A549 (cell line): ENCODE measurements around the gene SGCA.

ENCODE experiments used
- EP300 ChIP-seq, 2 experiments: fragments of >200 bp; sonication (Bioruptor Twin); formaldehyde crosslinking; IDR thresholded peaks; 2 replicates in 1 of 2; 3 replicates in 1 of 2; pipeline ENCODE4 v1.6.1; 2016 to 2017
- JUN ChIP-seq, 2 experiments: fragments of >200 bp; sonication (Bioruptor Twin); formaldehyde crosslinking; IDR thresholded peaks; 2 replicates in 1 of 2; 3 replicates in 1 of 2; pipeline ENCODE4 v1.6.1; 2016 to 2017
- KDM1A ChIP-seq: fragments of 200-600 bp; sonication (generic); IDR thresholded peaks from 2 replicates; pipeline ENCODE4 v1.6.1; 2016; ENCODE audit warnings: low read depth, mild to moderate bottlenecking
- MYC ChIP-seq: IDR thresholded peaks from 2 replicates; pipeline ENCODE4 v1.6.1; 2012; ENCODE audit warnings: mild to moderate bottlenecking, inconsistent platforms, low read length, improper control_type of control experiment, borderline replicate concordance
- POLR2A ChIP-seq: IDR thresholded peaks from 2 replicates; pipeline ENCODE4 v1.6.1; 2012; ENCODE audit warnings: mild to moderate bottlenecking, low read length
- TF ChIP-seq, protein P1 (sequence below): fragments of >200 bp; sonication (Bioruptor Twin); formaldehyde crosslinking; IDR thresholded peaks from 3 replicates; pipeline ENCODE4 v1.6.1; 2016
- TF ChIP-seq, protein P2 (sequence below): fragments of 150-350 bp; IDR thresholded peaks from 2 replicates; pipeline ENCODE4 v1.6.1; 2014; ENCODE audit warnings: low read depth, mild to moderate bottlenecking, low read length

DNA sequence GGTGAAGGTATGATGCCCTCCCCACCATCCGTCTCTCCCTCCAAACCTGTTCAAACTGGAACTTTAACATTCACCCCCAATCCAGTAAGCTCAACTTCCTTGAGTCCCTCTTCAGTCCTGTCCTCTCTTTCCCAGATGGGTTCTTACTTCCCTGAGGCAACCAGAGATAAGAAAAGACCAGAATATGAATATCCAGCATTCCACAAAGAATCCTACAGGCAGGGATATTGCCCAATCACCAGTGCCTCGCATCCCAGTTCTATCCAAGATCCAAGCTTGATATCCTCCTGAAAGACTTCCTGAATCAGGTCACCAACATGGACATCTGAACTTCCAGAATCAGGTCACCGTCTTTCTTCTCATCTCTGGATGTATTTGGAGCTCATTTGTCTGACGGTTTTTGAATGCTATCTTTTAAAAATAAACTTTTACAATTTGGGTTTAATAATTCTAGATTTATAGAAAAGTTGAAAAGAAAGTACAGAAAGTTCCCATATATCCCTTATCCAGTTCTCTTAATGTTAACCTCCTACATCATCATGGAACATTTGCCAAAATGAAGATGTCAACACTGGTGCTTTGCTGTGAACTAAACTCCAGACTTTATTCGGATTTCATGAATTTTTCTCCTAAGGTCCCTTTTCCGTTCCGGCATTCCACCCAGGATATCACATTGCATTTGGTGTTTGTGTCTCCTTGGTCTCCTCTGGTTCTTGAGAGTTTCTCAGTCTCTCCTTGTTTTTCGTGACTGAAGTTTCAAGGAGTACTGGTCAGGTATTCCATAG, 49.4 kb downstream of the SGCA start:
- TF ChIP-seq, protein P1, sequence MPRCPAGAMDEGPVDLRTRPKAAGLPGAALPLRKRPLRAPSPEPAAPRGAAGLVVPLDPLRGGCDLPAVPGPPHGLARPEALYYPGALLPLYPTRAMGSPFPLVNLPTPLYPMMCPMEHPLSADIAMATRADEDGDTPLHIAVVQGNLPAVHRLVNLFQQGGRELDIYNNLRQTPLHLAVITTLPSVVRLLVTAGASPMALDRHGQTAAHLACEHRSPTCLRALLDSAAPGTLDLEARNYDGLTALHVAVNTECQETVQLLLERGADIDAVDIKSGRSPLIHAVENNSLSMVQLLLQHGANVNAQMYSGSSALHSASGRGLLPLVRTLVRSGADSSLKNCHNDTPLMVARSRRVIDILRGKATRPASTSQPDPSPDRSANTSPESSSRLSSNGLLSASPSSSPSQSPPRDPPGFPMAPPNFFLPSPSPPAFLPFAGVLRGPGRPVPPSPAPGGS = no peak
- TF ChIP-seq MYC (no peak), JUN (IDR thresholded peaks at IDR 0.05) (no peak), KDM1A (no peak), EP300 (IDR thresholded peaks at IDR 0.05) (no peak), POLR2A (no peak)
- TF ChIP-seq, protein P2, sequence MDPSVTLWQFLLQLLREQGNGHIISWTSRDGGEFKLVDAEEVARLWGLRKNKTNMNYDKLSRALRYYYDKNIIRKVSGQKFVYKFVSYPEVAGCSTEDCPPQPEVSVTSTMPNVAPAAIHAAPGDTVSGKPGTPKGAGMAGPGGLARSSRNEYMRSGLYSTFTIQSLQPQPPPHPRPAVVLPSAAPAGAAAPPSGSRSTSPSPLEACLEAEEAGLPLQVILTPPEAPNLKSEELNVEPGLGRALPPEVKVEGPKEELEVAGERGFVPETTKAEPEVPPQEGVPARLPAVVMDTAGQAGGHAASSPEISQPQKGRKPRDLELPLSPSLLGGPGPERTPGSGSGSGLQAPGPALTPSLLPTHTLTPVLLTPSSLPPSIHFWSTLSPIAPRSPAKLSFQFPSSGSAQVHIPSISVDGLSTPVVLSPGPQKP = no peak
